OCI-LY7 (cell line): ENCODE measurements around the gene DENND10. TPM values are rescaled to one million over a fixed set of nuclear protein-coding genes. Genes with fewer than 3 reads are reported as not detected.

Experiments used
- BruUV-seq: library from RNA; stranded (reverse); fragments of 400-500 nt; replicated peaks from 2 replicates; lab custom pipeline; 2021; lab: Mats Ljungman, UMichigan
- CTCF ChIA-PET: fragments of 300-600 bp; sonication (Branson Sonifier 250); formaldehyde crosslinking; loops from one replicate; lab custom pipeline; 2022; ENCODE audit warnings: antibody characterized with exemption; ENCODE audit not compliant: unreplicated experiment; lab: Charles Lee
- POLR2A ChIA-PET: fragments of 300-600 bp; sonication (Branson Sonifier 250); formaldehyde crosslinking; loops from one replicate; lab custom pipeline; 2022; ENCODE audit warnings: antibody characterized with exemption; lab: Charles Lee
- DNase-seq: peaks from one replicate; pipeline ENCODE4 v3.0.0-alpha.2; 2015; ENCODE audit warnings: low spot score
- H2AFZ ChIP-seq: fragments of 200-600 bp; sonication (generic), shearing (Covaris generic); 2 replicates; pipeline ENCODE4 v1.6.1; 2014; ENCODE audit warnings: mild to moderate bottlenecking, antibody characterized with exemption, low read length, moderate library complexity
- H3K27ac ChIP-seq: fragments of 200-600 bp; sonication (generic); 2 replicates; pipeline ENCODE4 v1.5.1; 2014; ENCODE audit warnings: mixed run types, low read depth, mild to moderate bottlenecking, moderate library complexity, low read length, inconsistent platforms; ENCODE audit not compliant: poor library complexity, severe bottlenecking
- H3K36me3 ChIP-seq: fragments of 200-600 bp; sonication (generic); 2 replicates; pipeline ENCODE4 v1.6.1; 2014; ENCODE audit warnings: mild to moderate bottlenecking, antibody characterized with exemption, low read length, moderate library complexity, mixed read lengths; ENCODE audit not compliant: insufficient read depth
- H3K4me1 ChIP-seq: fragments of 200-600 bp; sonication (generic); 2 replicates; pipeline ENCODE4 v1.5.1; 2014; ENCODE audit warnings: mild to moderate bottlenecking, low read length; ENCODE audit not compliant: insufficient read depth, poor library complexity, severe bottlenecking
- H3K4me2 ChIP-seq: fragments of 200-600 bp; sonication (generic); 2 replicates; pipeline ENCODE4 v1.6.1; 2014; ENCODE audit warnings: mild to moderate bottlenecking, low read length
- H3K4me3 ChIP-seq: fragments of 200-600 bp; sonication (generic); 2 replicates; pipeline ENCODE4 v1.5.1; 2014; ENCODE audit warnings: mild to moderate bottlenecking, low read depth, low read length; ENCODE audit not compliant: poor library complexity, severe bottlenecking
- H3K79me2 ChIP-seq: fragments of 200-600 bp; sonication (generic); 2 replicates; pipeline ENCODE4 v1.6.1; 2016; ENCODE audit warnings: low read depth, mild to moderate bottlenecking, low read length, moderate library complexity, mixed read lengths; ENCODE audit not compliant: insufficient read depth
- H3K9me2 ChIP-seq: fragments of 200-600 bp; sonication (generic); 2 replicates; pipeline ENCODE4 v1.6.1; 2016; ENCODE audit warnings: mild to moderate bottlenecking, low read length, mixed read lengths; ENCODE audit not compliant: insufficient read depth
- H3K9me3 ChIP-seq: fragments of 200-600 bp; sonication (generic); 2 replicates; pipeline ENCODE4 v1.6.1; 2014; ENCODE audit warnings: mild to moderate bottlenecking, mixed run types, low read length, mixed read lengths
- H4K20me1 ChIP-seq: fragments of 200-600 bp; sonication (generic); 2 replicates; pipeline ENCODE4 v1.6.1; 2014; ENCODE audit warnings: mild to moderate bottlenecking, antibody characterized with exemption, low read length, moderate library complexity, mixed read lengths; ENCODE audit not compliant: insufficient read depth
- CTCF ChIP-seq: fragments of 200-600 bp; sonication (generic); conservative IDR thresholded peaks from 2 replicates; pipeline ENCODE4 v1.5.1; 2014; ENCODE audit warnings: mild to moderate bottlenecking, antibody characterized with exemption, low read length, moderate library complexity, mixed read lengths
- EZH2phosphoT487 ChIP-seq: fragments of 200-600 bp; sonication (generic); IDR thresholded peaks from 2 replicates; pipeline ENCODE4 v1.6.1; 2018; ENCODE audit warnings: low read depth, borderline replicate concordance, mild to moderate bottlenecking, mixed run types, antibody characterized with exemption, low read length, moderate library complexity, mixed read lengths
- intact Hi-C: fragments of 100-400 bp; cut with micrococcal nuclease; formaldehyde crosslinking; loops from one replicate; pipeline ENCODE4 v1.10.0; 2022; ENCODE audit not compliant: unreplicated experiment
- total RNA-seq, 2 experiments: library from RNA; depleted of rRNA in 1 of 2; stranded (reverse); fragments of >200 nt in 1 of 2; shearing (Covaris generic) in 1 of 2; gene quantifications; 2 replicates each; pipeline ENCODE4 v1.2.3, GENCODE V29; 2014 to 2022

The DENND10 gene
- total RNA-seq, 2 experiments from 2014 or later: 17.8 to 27.1 TPM

GRCh38 chr10:119061352-119061751 lies 42.6 kb upstream of the DENND10 start:
- H3K4me3 ChIP-seq: no peak overlapping the region
- BruUV-seq: no TSS peak
- DNase-seq: no peak
- no peaks in the 10 kb centered on the region for H3K9me2 ChIP-seq
- no peak for TF ChIP-seq EZH2phosphoT487
- ChIA-PET POLR2A (interaction anchor here (0.5 kb wide), 1 partner anchor 34 kb away, joined by 3 read pairs; no protein-coding TSS in a partner anchor), CTCF (no interaction called here)
- no peak overlapping the region for H3K4me2 ChIP-seq
- H2AFZ ChIP-seq: no peak overlapping the region
- peaks cover 9% of the 10 kb centered on the region for H3K4me1 ChIP-seq
- no peak overlapping the region for H3K27ac ChIP-seq
- peaks cover 66% of the 10 kb centered on the region; the same call in 1 of the 2 replicates for H3K79me2 ChIP-seq
- intact Hi-C loops: no loop called here
- H3K36me3 ChIP-seq: peaks cover 99% of the 10 kb centered on the region
- no peaks in the 10 kb centered on the region for H3K9me3 ChIP-seq
- H4K20me1 ChIP-seq: peaks cover 17% of the 10 kb centered on the region

GRCh38 chr10:119061926-119062325 lies 42.0 kb upstream of the DENND10 start:
- Histone ChIP-seq H3K4me3 (no peak overlapping the region), H3K4me2 (no peak overlapping the region), H3K9me3 (no peaks in the 10 kb centered on the region), H3K4me1 (peaks cover 9% of the 10 kb centered on the region), H3K36me3 (peaks cover 99% of the 10 kb centered on the region), H4K20me1 (peaks cover 17% of the 10 kb centered on the region), H2AFZ (no peak overlapping the region), H3K79me2 (peaks cover 63% of the 10 kb centered on the region; the same call in 1 of the 2 replicates), H3K27ac (no peak overlapping the region), H3K9me2 (no peaks in the 10 kb centered on the region)
- DNase-seq: no peak
- ChIA-PET POLR2A (interaction anchor here (0.6 to 1.1 kb wide), 2 partner anchors 21 to 34 kb away, joined by 3 to 4 read pairs; no protein-coding TSS in a partner anchor), CTCF (no interaction called here)
- BruUV-seq: no TSS peak
- intact Hi-C loops: no loop called here
- TF ChIP-seq CTCF (no peak), EZH2phosphoT487 (no peak)

GRCh38 chr10:119070395-119071165 lies 33.3 kb upstream of the DENND10 start:
- intact Hi-C loops: no loop called here
- CTCF ChIA-PET: no interaction called here

More at GRCh38 chr10:119070395-119071165, 33.3 kb upstream of the DENND10 start:
- no peak for TF ChIP-seq CTCF
- no peak for TF ChIP-seq EZH2phosphoT487
- no peak overlapping the region for H3K4me2 ChIP-seq
- H4K20me1 ChIP-seq: peaks cover 26% of the 10 kb centered on the region
- no peak overlapping the region for H3K4me3 ChIP-seq
- H3K27ac ChIP-seq: no peak overlapping the region
- no peaks in the 10 kb centered on the region for H3K9me3 ChIP-seq
- H3K79me2 ChIP-seq: peaks cover 85% of the 10 kb centered on the region
- no peak overlapping the region for H2AFZ ChIP-seq
- H3K9me2 ChIP-seq: no peaks in the 10 kb centered on the region
- no peak for DNase-seq
- POLR2A ChIA-PET: interaction anchor here (0.5 to 1.7 kb wide), 5 partner anchors 8 to 56 kb away, joined by 3 to 4 read pairs (median 4); no protein-coding TSS in a partner anchor
- no peaks in the 10 kb centered on the region for H3K4me1 ChIP-seq
- no TSS peak for BruUV-seq
- H3K36me3 ChIP-seq: peaks cover 93% of the 10 kb centered on the region
